ENCODE measurements around the gene NOTCH3. TPM values are rescaled to one million over a fixed set of nuclear protein-coding genes. Genes with fewer than 3 reads are reported as not detected.

Gene NOTCH3
- total RNA-seq, 4 donors from 2014 or later: 6.4 to 53.3 (median 32.7) TPM

DNA sequence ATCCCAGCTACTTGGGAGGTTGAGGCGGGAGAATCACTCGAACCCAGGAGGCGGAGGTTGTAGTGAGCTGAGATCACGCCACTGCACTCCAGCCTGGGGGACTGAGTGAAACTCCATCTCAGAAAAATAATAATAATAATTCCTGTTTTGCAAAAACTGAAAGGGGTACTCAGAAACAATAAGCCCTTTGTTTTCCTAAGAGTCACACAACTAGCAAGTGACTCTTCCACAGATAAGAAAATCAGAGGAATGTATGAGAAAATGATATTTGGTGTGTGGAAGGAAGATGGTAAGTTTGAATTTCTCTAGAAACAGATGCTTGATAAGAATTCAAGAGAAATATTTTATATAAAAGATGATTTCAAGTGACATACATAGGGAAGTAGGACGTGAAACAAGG, 58.5 kb downstream of the NOTCH3 start:
- no peak overlapping the region for H3K4me3 ChIP-seq
- ATAC-seq (no peak), DNase-seq (no peak)
- no peaks in the 10 kb centered on the region for H3K36me3 ChIP-seq
- TF ChIP-seq, protein P1, sequence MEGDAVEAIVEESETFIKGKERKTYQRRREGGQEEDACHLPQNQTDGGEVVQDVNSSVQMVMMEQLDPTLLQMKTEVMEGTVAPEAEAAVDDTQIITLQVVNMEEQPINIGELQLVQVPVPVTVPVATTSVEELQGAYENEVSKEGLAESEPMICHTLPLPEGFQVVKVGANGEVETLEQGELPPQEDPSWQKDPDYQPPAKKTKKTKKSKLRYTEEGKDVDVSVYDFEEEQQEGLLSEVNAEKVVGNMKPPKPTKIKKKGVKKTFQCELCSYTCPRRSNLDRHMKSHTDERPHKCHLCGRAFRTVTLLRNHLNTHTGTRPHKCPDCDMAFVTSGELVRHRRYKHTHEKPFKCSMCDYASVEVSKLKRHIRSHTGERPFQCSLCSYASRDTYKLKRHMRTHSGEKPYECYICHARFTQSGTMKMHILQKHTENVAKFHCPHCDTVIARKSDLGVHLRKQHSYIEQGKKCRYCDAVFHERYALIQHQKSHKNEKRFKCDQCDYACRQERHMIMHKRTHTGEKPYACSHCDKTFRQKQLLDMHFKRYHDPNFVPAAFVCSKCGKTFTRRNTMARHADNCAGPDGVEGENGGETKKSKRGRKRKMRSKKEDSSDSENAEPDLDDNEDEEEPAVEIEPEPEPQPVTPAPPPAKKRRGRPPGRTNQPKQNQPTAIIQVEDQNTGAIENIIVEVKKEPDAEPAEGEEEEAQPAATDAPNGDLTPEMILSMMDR (IDR thresholded peaks at IDR 0.05 in 4 of 5, conservative IDR thresholded peaks at IDR 0.05 in 1 of 5): no peak
- TF ChIP-seq POLR2A (IDR thresholded peaks at IDR 0.05): no peak
- intact Hi-C loops (cut with DNase I; ENCODE audit: low total_unique reads): no loop called here
- H3K9me3 ChIP-seq: no peaks in the 10 kb centered on the region
- H3K4me1 ChIP-seq: no peaks in the 10 kb centered on the region
- peaks cover 0 to 4% (median 0%) of the 10 kb centered on the region in 3 donors for H3K27me3 ChIP-seq
- H3K27ac ChIP-seq: no peak overlapping the region
- in situ Hi-C loops (cut with MboI; ENCODE audit: low sequenced_read_pairs in 4 of 4): loop anchor here in 1 of 4 donors (10.0 kb wide), 1 partner anchor 48 kb away; no protein-coding TSS in a partner anchor

DNA sequence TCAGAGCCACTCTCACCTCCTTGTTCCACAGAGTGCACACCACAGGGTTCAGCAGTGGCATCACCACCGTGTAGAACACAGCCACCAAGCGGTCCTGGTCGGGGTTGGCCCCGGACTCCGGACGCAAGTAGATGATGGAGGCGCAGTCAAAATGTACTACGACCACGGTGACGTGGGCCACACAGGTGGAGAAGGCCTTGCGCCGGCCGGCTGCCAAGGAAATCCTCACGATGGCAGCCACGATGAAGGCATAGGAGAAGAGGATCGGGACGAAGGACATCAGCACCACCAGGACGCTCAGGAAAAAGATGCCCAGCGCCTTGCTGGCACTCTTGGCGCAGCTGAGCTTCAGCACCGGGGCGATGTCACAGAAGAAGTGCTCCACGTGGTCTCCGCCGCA, 59.7 kb downstream of the NOTCH3 start:
- TF ChIP-seq, protein P1 (IDR thresholded peaks at IDR 0.05 in 4 of 5, conservative IDR thresholded peaks at IDR 0.05 in 1 of 5): no peak
- TF ChIP-seq POLR2A (IDR thresholded peaks at IDR 0.05): no peak
- no peak overlapping the region for H3K4me3 ChIP-seq
- no peak for ATAC-seq

DNA sequence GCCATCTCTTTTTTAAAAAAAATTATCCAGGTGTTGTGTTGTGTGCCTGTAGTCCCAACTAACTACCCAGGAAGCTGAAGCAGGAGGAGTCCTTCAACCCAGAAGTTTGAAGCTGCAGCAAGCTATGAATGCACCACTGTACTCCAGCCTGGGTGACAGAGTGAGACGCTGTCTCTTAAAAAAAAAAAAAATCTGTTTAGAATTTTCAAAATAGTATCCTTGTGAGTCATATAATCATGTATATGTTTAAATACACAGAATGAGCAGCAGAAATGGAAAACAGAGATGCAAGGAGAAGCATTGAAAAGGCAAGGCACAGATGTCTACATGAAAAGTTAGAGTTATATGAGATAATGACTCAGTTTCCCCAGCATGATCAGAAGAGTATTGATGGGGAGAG, 62.4 kb downstream of the NOTCH3 start:
- no peak for DNase-seq

More for the DNA sequence above, 59.7 kb downstream of the NOTCH3 start:
- no peak for DNase-seq
- in situ Hi-C loops (cut with MboI; ENCODE audit: low sequenced_read_pairs in 4 of 4) (loop anchor here in 1 of 4 donors (10.0 kb wide), 1 partner anchor 46 kb away; no protein-coding TSS in a partner anchor), intact Hi-C loops (cut with DNase I; ENCODE audit: low total_unique reads) (no loop called here)
- Histone ChIP-seq H3K27me3 (peaks cover 0 to 4% (median 0%) of the 10 kb centered on the region in 3 donors), H3K27ac (no peak overlapping the region), H3K36me3 (no peaks in the 10 kb centered on the region), H3K4me1 (no peaks in the 10 kb centered on the region), H3K9me3 (no peaks in the 10 kb centered on the region)

GRCh38 chr19:15137777-15138176, 63.0 kb downstream of the NOTCH3 start:
- Histone ChIP-seq H3K4me3 (no peak overlapping the region), H3K4me1 (no peaks in the 10 kb centered on the region), H3K36me3 (no peaks in the 10 kb centered on the region), H3K27ac (no peak overlapping the region), H3K27me3 (peaks cover 0 to 4% (median 0%) of the 10 kb centered on the region in 3 donors), H3K9me3 (no peaks in the 10 kb centered on the region)
- DNase-seq: no peak
- in situ Hi-C loops (cut with MboI; ENCODE audit: low sequenced_read_pairs in 4 of 4) (no loop called here), intact Hi-C loops (cut with DNase I; ENCODE audit: low total_unique reads) (no loop called here)
- no peak for TF ChIP-seq POLR2A (IDR thresholded peaks at IDR 0.05)
- TF ChIP-seq, protein P1 (IDR thresholded peaks at IDR 0.05 in 4 of 5, conservative IDR thresholded peaks at IDR 0.05 in 1 of 5): no peak
- ATAC-seq: no peak

More for the DNA sequence above, 62.4 kb downstream of the NOTCH3 start:
- in situ Hi-C loops (cut with MboI; ENCODE audit: low sequenced_read_pairs in 4 of 4) (no loop called here), intact Hi-C loops (cut with DNase I; ENCODE audit: low total_unique reads) (no loop called here)
- Histone ChIP-seq H3K27me3 (peaks cover 0 to 4% (median 0%) of the 10 kb centered on the region in 3 donors), H3K4me1 (no peaks in the 10 kb centered on the region), H3K27ac (no peak overlapping the region), H3K4me3 (no peak overlapping the region), H3K36me3 (no peaks in the 10 kb centered on the region), H3K9me3 (no peaks in the 10 kb centered on the region)
- no peak for ATAC-seq
- no peak for TF ChIP-seq POLR2A (IDR thresholded peaks at IDR 0.05)
- TF ChIP-seq, protein P1 (IDR thresholded peaks at IDR 0.05 in 4 of 5, conservative IDR thresholded peaks at IDR 0.05 in 1 of 5): no peak

Measured in gastrocnemius medialis (tissue), 4 donors.